CD4-positive, alpha-beta T cell treated with Interleukin-6 at 100 ng/mL for 8 hours (primary cell): Measurements from ENCODE around the gene SLC18B1.
A peak's percentile ranks its signal among the peaks of the same experiment; 100 is the strongest.

Experiments used
- DNase-seq: peaks from one replicate; pipeline ENCODE4 v3.0.0-alpha.2; 2020; ENCODE audit warnings: mixed read lengths, low spot score

The SLC18B1 gene

DNA sequence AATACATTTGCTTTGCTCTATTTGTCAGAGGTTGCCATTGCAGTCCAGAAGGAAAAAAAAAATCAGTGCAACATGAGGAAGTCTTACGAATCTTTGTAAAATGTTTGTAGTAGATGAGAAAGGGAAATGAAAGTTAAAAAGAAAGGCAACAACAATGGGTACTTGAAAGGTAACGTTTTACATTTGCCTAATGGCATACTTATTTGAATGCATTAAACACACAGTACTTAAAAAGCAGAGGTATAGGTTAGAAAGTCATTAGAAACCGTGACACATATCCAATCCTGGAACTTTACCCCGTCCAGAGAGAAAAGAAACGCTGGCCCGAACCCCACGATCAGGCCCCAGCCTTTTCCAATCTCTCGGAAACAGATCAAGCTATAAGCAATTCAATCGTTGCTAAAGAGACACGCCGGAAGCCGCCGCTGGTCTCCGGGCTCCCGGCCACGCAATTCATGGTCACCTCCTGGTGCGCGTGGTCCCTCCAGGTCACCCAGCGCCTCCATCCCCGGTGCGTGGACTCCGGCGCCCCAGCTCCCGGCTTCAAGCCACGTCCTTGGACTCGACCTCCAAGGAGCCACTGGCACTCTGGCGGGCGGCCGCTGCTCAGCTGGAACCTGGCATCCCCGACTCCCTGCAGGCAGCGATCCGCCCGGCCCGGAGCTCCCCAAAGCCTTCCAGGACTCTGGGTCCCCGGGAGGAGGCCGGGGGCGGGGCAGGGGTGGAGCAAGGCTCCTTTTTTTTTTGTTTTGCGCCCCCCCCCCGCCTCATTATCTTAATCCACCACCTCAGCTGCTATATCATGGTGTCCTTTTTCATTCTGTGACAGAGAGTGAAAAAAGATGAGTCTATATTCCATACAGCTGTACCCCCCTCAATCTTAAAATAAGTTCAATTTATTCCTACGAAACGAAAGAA lies at the start of gene SLC18B1:
Gene SLC18B1, minus strand, starts transcription at position 687 of the 918 bp plus-strand sequence. Its CDS starts 181 bp downstream, at position 506.
- DNase-seq = peak; percentile 44

DNA sequence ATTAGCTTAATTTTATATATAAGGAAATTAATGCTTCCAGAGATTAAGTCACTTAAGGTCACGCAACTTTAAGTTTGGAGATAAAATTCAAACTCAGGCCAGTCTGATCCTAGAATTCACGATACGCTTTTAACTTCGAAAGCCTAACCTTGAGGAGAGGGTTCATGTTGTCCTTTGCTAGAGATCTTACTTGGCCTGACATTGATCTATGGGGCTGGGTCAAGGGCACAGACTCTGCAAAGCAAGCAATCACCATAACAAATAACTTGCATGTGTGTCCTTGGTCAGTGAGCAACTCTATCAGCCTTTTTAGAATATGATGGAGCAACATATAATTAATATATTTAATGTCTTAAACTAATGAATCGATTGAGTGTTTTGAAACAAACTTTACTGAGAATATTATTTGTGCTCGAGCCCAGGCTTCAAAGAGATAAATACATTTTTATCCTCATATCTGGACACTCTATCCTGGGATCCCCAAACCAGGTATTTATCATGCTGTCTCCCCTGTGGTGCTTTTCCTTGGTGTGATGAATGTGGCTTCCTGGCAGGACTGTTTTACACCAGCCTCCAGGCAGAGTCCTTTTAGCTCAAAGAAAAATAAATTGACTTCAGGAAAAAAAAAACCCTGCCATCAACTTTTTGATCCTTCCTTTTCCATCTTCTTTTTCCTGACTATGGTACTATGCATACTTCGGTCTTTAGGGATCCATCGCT lies 45.0 kb upstream of the SLC18B1 start:
- DNase-seq = no peak

DNA sequence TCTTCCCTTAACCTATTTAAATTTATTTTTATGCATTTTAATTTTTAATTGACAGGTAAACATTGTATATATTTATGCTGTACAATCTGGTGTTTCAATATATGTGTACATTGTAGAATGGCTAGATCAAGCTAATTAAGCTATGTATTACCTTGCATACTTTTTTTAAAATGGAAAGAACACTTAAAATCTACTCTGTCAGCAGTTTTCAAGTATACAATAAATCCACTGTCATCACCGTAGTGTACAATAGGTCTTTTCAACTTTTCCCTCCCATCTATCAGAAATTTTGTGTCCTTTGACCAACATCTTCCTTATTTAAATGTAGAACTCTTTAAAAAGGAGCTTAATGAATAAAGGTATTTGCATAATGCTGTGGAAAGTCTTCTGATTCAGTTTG lies 43.5 kb upstream of the SLC18B1 start:
- no peak for DNase-seq

DNA sequence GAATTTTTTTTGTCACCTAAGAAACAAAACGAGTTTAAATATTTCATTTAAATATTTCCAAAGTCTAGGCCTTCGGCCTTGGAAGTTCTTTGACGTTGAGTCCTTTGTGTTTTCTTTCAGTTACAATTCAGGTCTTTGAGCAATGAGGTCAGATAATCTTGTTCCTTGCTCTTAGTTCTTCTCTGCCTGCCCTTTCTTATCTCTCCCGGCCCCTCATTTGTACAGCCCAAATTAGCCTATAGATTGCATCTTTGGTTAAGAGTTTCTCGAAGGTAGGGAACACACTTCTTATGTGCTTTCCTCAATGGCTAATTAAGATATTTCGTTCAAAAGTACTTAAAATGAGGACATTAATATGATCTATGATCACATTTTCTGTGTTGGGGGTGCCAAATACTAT lies 34.5 kb upstream of the SLC18B1 start:
- no peak for DNase-seq

DNA sequence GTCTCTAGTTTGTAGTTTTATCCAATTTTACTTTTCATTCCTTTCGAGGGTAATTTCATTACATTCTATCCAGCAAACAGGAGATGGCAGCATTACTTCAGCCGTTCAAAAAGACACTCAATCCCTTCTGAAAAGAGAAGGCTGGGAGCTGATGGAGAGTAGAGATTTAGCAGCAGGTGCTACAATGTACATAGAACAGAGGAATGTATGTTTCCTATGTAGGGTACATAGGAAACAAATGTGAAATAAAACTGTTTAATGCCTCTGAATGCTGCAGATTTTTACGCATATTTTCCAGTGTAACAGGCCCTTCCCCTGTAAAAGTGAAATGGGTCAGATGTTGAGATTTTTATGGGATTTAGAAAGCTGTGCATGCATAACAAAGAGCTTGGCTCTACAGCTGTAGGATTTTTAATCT lies 31.9 kb upstream of the SLC18B1 start:
- no peak for DNase-seq

DNA sequence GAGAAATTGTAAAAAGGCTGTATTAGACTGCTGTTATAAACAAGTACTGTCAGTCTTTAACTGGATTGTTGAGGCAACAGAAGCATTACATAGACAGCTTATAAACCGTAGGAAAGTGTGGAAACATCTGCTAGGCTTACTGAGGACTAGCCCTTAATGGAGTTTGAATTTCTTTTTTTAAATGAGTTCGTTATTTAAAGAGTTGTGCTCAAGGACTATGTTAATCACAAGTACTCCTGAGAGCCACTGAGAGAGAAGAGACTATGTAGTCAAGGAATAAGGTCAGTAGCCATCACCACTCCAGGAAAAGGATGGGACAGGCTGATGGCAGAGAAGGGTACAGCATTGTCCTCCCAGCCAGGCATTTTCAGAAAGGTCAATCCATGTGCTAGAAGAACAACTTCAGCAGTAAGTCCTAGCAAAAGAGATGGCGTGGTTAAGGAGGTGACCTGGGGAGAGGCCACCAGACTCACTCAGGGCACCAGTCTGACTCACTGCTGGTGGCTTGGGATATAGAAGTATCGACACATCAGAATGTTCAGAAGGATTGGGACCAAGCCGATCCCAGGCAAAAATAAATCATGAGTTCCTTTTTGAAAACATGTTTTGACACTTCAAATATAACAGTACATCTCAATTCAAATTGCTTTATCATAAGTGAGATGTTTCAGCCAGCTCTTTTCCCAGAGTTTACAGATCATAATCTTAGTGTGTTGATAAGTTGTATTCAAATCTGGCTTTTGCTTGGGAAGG lies 22.4 kb upstream of the SLC18B1 start:
- DNase-seq = no peak

DNA sequence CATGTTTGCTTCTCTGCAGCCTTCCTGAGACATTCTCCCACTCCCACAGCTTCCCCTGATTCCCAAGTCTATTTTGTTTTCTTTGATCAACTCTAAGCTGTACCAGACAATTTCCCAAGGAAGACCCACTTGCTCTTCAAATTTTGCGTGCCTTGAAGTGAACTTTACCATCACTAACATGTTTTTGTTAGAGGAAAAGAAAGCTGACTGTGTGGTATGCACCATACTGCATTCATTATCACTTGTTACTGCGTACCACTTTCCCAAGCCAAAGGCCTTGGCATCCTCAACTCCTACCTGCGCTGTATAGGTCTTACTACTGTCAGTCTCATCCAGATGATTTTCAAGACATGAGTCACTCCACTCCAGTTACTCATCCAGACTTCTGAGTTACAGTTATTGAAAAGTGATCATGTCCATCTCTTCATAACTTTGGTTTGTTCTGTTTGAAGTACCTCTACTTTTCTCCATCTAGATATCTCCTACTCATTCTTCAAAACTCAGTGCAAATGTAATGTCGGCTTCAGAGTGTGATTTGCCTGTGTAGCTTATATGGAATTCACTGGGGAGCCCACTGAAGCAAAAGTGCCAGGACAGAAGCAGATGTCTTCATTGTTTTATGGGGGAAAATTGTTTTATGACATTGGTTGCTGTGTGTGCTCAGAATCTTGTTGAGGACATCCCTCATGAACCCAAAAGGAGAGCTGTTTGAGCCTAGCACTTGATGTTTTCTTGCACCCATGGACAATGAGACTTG lies 21.1 kb upstream of the SLC18B1 start:
- DNase-seq = no peak

DNA sequence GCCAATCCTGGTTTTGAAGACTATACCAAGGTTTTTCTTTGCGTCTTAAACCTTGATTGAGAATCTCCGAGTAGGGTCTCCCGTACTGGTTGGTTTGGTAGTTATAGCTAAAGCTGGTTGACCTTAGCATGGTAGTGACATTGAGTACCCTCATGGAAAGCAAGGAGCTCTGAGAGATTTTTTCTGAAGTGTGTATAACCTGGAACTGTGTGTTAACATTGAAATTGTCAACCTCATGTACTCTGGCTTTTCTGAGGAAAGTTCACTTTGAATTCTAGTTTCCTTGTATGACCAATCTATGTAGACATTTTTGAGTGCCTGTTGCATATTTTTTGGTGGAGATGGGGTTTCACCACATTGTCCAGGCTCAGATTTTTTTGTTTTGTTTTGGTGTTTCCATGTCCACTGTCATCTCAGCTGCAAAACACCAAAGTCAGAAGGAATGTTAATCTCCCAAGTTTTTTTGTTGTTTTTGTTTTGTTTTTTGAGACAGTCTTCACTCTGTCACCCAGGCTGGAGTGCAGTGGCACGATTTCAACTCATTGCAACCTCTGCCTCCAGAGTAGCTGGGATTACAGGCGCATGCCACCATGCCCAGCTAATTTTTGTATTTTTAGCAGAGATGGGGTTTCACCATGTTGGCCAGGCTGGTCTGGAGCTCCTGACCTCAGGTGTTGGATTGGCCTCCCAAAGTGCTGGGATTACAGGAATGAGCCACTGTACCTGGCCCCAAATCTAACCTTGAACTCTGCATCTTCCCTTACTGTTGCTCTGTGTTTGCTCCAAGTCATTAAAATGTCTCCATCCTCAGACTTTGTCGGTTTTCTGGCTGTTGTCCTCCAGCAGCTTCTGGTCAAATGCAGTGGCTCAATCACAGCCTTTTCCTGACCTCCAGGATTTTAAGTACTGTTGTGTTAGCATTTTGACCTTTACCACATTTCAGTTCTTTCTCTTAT lies 20.2 kb upstream of the SLC18B1 start:
- no peak for DNase-seq

DNA sequence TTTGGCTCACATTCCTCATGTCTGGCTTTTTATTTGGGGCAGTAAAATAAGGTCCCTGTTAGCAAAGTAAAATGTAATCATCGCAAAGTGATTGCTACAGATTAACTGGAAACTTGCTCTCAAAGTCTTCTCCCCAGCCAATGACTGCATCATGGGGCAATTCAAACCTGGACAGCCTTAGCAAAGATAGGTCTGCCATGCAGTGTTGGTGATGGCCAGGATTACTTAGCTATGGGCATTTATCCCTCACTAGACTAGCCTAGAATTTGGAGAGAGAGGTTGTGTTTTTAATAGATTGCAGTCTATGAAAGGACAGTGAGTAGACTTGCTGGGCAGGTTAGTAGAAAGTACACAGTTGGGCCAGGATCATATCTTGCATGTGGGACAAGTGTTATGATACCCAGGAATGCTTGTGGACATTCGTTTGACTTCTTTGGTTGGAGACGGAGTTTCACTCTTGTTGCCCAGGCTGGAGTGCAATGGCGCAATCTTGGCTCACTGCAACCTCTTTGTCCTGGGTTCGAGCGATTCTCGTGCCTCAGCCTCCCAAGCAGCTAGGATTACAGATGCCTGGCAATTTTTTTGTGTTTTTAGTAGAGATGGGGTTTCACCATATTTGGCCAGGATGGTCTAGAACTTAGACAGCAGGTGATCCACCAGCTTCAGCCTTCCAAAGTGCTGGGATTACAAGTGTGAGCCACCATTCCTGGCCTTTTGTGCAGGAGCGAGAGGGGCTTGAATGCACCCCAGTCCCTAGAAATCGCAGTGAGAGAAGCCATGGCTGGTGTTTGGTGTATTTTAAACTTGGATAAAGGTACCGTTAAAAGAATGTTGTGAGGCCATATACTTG lies 19.3 kb upstream of the SLC18B1 start:
- DNase-seq = no peak

DNA sequence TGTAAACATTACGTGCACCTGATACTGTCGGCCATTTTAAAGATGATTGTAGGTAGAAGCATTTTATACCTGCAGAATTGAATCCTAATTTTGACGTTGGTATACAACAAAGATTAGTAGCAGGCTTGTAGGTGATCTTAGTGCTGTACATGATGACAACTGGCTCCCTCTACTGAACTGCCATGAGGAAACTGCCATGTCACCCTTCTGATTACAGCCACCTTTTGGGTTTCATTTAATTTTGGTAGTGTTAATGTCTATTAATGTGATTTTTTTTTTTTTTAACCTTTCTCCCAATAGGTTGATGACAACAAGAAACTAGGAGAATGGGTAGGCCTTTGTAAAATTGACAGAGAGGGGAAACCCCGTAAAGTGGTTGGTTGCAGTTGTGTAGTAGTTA lies 18.2 kb upstream of the SLC18B1 start:
- no peak for DNase-seq

DNA sequence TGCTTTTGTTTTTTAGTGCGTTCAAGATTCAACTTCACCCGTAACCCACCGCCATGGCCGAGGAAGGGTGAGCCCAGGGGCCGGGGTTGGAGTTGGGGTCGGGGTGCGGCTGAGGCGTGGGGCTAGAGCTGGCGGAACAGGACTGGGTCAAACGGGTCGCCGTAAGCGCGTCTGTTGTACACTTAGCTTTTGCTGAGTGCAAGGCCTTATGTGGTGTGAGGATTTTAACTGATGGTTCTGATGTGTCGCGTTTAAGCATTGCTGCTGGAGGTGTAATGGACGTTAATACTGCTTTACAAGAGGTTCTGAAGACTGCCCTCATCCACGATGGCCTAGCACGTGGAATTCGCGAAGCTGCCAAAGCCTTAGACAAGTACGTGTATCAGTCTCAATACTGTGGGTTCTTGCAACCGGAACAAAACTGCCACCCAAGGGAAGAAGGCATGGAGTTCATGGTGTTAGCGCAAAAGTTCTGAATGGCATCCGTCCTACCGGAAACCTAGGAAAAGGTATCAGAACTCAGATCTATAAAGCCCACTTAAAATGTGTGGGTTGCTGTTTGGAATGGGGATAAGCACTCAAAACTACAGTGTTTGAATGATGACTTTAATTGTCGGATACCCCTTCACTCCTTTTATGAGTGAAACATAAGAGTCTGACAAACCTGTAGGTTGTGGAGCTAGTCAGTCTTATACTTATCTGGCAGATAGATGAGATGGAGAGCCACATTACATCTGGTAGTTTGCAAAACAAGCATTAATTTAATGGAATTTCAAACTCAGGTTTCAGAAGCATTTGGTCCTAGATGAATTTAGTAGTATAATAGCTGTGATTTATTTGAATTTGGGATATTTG lies 16.5 kb upstream of the SLC18B1 start:
- DNase-seq = no peak

DNA sequence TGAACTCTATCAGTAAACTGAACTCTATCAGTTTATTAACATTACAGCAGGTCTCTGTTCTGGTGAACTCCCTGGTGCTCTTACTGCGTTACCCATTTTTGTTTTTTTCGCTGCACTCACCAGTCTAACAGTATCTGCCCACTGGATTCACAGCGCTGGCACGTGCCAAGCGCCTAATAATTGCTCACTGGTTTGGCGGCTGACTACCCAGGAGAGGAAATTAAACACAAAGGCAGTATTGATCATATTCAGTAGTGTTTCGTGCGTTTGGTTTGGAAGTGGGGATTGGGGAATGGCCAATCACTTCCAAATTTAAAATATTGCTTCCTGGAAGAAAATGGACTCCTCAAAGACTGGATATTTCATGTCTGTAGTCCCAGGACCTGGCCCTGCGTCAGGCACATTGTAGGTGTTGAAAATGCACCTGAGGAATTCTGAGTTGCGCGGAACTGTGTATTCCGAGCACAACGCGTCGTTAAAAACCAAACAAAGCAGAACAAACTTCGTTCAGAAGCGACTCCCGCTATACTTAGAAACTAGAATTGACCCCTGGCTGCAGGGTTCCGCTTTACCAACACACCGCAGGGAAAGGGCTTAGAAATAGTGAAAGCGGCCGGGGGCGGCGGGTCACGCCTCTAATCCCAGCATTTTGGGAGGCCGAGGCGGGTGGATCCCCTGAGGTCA lies 14.9 kb upstream of the SLC18B1 start:
- DNase-seq = peak; percentile 50

DNA sequence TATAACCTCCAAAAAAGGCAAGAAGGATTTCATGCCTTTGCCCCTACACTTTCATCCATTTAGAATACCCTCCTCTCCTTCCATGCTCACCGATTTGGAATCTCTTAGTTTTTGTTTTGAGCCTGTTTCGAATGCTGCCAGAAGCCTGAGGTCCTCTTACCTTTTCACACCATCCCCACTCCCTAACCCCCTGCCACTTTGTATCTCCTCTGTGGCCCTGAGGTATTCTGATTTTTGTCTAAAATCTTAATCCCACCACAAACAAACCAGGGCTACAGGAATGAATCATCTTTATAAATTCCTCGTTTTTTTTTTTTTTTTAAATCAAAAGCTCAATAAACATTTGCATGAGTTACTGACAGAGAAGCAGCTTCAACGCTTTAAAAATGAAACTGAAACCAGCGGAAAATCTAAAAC lies 14.3 kb upstream of the SLC18B1 start:
- no peak for DNase-seq

DNA sequence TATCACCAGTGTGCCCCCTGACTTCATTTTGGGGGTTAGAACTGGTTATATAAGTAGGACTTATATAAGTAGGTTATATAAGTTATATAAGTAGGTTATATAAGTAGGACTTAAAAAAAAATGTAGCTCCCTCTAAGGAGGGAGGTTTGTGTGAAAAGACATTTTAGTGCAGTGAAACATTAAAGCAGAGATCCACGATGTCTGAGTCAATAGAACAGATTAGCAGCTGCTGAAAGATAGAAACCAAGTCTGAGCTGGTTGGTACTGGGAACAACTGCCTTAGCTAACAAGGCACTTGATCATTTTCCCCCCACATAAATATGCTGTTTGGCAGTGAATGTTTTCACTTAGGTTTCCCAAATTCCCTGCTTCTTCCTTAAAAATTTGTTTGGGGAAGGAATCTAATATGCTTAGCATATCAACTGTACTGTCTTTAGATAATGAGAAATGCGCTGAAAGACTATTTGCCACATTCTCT lies 13.9 kb upstream of the SLC18B1 start:
- DNase-seq = no peak

DNA sequence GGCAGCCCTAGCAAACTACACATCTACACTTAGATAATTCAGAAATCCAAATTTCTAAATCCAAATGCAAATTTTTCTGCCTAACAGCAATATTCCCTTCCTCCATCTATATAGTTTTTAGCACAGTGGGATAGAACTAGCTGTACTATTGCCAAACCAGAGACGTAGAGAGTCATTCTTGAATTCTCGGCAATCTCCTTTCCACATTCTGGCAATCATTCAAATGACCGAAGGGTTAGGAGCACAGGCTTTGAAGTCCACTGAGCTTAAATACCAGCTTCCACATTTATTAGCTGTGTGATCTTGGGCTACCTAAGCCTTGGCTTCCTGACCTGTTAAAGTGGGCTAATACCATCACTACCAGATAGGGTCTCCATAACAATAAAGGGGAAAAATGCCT lies 12.8 kb upstream of the SLC18B1 start:
- no peak for DNase-seq

DNA sequence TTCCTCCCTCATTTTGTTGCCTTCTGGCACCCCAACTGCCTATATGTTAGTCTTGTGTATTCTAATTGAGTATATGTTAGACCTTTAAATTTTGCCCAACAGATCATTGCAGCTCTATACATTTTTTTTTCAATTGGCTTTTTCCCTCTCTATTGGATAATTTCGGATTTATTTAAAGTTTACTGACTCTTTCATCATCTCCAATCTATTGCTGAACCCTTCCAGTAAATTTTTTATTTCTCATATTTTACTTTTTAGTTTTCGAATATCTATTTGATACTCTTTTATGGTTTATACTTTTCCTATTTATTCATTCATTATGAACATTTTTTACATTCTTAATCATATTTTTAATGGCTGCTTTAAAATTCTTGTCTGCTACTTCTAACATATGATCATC lies 7.1 kb upstream of the SLC18B1 start:
- no peak for DNase-seq

DNA sequence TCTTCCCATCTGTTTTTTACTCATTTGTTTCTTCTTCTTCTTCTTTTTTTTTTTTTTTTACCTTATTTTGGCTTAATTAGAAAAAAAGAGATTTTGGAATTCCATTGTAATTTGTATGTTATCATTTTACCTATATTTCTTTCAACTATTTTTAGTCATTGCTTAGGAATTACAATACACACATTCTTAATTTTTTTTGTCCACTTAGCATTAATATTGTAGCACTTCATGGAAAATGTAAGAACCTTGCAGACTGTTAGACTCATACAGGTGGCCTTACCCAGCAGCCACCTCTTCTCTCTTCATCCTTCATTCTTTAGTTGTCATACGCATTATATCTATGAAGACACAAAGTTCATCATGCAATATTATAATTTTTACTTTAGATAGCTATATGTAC lies 5.8 kb upstream of the SLC18B1 start:
- no peak for DNase-seq

DNA sequence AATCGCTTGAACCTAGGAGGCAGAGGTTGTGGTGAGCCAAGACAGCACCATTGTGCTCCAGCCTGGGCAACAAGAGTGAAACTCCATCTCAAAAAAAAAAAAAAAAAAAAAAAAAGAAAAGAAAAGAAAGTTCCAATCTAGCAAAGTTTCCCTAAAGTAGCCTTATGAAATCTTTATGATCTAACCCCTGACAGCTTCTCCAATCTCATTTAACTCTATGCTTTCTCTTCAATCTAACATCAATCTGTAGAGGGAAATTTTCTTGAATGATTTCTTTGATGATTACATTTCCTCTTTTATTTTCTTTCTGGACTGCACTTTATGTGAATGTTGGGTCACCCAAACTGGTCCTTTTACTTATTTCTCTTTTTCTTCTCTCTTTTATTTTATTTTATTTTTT lies 2.2 kb upstream of the SLC18B1 start:
- DNase-seq = no peak
